GM03348 (cell line): ENCODE measurements around the gene KCNB1.
A peak's percentile ranks its signal among the peaks of the same experiment; 100 is the strongest.

Experiments
- DNase-seq: peaks from one replicate; pipeline ENCODE4 v3.0.0; 2012; ENCODE audit warnings: low spot score

KCNB1 gene

DNA sequence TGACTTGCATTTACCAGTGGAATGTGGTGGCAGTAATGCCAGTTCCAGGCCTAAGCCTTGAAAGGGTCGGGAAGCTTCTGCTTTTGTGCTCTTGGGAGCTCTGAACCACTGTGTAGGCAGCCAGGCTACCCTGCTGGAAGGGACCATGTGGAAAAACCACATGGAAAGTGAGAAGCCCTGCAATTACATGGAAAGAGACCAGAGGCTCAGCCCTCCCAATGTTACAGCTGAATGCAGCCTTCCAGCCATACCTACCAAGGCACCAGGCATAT, 14.9 kb upstream of the KCNB1 start:
- no peak for DNase-seq

DNA sequence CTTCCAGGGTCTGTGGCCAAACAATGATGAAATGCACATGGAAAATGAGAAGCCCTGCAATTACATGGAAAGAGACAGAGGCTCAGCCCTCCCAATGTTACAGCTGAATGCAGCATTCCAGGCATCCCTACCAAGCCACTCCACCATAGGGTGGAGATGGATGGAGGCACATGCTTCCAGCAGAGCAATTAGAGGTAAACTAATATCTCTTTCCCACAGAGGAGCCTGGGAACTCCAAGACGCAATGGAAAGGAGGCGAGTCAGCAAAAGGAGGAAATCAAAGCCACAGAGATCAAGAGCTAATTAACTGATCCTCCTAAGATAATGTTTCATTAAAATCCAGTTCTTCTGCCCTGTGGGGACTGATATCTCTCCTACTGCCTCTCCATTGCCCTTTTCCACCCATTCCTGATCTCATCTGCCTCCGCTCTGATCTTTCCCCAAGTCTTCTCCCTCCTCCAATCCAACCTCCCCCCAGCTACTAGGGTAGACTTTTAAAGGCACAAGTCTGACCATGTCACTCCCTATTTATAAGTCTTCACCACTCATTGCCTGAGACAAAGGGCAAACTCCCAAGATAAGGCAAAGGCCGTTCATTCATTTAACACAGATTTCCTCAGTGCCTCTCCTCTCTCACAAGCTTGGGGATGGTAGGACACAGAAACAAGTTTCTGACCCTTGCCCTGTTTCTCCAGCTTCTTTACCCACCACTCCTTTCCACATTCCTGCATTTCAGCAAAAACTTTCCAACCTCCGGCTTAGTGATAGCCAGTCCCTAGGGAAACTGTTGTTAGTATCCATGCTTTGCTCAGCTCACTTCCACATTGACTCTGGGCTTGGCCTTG, 14.3 kb upstream of the KCNB1 start:
- DNase-seq: no peak

DNA sequence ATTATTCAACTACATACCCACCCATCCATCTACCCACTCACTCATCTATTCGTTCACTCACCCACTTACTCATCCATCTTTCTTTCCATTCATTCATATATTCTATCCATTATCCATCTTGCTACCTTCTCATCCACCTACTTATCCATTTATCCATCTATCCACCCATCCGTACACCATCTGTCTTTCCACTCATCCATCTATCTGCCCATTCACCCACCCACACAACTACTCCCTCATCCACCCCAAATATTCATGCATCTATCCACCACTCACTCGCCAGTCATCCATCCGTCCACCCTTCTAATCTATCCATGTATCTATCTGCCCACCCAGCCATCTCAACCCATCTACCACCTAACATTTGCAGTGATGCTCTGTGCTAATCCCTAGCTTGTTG, 13.6 kb upstream of the KCNB1 start:
- no peak for DNase-seq

DNA sequence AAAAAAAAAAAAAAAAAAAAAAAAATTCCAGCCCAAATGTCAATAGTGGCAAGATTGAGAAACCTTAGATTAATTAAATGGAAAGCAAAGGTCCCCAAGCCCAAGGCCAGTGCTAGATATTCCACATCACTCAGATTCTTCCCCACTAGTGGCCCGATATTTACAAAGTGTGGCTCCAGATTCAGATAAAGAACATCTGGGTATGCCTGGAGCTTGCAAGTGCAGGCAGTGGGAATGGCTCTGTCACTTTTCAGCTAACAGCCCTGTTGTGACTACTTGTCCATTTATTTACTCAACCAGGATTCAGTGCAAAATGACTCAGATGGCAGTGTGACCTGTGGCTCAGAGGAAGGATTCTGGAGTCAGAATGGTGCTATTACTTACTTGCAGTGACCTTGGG, 8.2 kb upstream of the KCNB1 start:
- no peak for DNase-seq

DNA sequence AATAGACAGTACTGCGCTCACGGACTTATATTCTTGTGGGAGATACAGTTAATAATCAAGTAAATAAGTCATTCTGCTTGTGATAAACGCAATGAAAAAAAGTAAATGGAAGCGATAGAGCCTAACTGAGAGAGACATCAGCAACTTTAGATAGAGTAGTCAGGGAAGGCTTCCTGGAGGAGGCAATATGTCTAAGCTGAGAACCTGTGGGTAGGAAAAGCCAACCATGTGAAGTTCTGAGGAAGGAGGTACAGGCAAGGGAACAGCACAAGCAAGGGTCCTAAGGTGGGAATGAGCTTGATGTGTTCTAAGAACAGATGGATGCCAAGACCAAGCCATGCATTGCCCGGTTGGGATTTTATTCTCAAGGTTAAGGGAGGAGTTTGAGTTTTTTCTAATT, 7.2 kb upstream of the KCNB1 start:
- no peak for DNase-seq

DNA sequence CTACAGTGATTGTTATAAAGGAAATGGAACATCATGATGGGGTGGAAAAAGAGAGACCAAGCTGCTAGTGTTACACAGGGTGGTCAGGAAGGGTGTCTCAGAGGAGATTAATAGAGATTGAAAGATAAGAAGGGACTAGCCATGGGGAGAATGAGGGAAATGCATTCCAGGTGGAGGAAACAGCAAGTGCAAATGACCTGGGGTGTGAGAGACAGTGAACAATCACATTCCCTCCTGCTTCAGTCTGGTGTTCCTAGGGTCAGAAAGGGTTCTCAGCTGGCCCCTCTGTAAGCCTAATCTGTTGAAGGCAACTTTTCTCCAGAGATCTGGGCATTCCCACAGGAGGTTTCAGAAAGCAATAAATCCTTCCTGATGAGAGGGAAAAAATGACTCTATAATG, 3.6 kb upstream of the KCNB1 start:
- no peak for DNase-seq

DNA sequence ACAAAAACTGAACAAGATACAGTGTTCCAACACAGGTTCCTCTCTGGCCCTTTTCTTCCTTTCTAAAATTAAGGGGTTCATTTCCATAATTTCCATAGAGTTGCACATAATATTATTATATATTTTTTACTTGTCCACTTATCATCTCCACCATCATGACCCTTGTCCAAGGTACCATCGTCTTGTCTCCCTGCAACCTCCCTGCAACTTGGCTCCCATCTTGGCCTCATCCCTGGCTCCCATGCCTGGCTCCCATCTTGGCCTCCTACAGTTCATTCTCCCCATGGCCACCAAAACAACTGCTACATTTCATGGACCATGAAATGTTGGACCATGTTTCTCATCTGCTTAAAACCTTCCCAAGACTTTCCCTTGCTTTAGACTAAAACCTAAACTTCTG, 3.1 kb upstream of the KCNB1 start:
- DNase-seq: no peak

DNA sequence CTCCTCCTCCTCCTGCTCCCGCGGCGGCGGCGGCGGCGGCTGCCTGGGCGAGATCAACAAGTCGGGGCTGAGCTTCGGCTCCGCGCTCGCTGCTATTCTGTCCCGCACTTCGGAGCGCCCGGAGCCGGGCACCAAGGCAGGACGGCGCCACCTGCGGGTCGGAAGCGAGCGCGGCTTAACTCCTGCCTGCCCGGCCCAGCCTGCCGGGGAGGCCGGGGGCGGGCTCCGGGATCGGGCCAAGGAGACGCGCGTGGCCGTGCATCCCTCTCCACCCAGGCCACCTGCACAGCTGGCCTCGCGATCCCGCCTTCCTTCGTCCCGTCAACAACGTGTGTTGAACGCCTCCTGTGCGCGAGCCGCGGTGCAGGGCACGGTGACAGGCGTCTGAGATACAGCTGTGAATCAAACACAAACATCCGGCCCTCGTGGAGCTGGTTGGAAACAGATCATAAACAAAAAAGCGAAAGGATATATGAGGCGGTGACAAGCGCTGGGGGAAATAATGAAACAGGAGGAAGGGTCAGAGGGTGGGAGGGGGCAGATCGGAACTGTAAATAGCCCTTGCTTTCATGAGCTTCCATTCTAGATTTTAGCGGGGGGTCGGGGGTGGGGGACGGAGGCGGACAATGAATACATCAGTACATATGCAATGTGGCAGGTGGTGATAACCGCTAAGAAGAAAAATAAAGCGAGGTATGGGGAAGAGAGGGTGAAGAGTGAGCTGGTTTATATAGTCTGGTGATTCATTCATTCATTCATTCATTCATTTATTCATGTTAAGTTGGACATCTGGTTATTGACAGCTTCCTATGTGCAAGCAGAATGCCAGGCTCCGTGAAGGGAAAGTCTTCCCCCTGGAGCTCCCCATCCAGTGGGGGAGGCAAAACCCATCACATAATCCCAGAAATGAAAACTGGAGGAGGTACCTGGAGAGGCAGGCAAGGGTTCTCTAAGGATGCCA, 2.0 kb upstream of the KCNB1 start:
- DNase-seq: peak; percentile 89

DNA sequence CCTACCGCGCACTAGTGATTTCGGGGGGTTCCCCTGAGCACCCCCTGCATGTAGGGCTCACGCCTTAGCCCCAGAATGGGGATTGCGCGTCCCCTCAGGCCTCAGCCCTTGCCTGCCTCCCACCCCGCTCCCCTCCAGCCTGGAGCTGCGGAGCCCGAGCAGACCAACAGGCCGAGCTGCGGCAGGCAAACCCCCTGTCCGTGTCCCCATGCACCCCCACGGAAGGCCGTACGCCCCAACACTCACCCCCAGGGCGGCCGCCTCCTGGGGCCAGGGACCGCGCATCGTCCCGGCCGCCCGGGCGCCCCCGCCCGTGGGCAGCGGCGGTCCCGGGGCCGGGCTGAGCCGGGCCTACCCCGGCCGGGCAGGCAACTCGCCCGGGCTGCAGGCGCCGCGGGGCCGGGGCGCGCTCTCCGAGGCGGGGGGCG, 1.2 kb upstream of the KCNB1 start:
- no peak for DNase-seq

DNA sequence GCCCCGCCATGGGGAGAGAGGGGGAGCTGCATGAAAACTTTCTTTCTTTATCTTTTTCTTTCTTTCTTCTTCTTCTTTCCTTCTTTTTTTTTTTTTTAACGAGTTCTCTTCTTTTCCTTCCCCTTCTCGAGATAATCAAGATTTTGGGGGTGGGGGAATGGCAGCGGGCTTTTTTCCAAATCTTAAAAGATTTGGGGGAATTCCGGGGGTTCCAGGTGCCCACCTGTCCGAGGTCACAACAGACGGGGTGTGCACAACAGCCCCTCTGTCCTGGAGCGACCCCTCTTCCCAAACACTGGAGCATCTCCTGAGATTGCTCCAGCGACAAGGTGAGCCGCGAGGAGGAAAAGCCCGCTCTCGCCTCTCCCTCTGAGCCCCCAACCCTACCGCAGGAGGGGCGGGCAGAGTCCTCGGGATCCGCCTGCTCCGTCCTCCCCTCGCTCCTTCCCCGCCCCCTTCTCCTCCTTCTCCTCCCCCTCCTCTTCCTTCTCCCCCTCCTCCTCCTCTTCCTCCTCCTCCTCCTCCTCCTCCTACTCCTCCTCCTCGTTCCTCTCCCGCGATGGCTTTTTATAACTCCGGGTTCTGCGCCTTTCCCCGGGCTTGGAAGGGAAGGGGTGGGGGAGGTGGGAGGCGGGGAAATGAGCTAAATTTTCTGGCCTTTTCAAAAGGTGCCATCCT, 689 bp upstream of the KCNB1 start:
- DNase-seq: no peak

DNA sequence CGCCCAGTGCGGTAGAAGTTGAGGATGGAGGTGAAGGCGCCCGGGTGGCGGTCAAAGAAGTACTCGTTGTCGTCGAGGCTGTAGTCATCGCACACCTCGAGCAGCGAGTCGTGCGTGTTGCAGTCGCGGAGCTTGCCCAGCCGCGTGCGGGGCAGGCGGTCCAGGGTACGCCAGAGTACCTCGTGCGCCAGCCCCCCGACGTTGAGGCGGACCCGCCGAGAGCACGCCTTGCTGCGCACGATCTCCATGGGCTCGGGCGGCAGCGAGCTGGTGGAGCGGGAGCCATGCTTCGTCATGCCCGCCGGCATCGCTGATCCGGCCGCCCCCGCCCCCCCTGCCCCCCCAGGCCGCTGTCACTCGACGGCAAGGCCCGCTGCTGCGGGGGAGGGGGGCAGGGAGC, 295 bp downstream of the KCNB1 start:
- DNase-seq: no peak

DNA sequence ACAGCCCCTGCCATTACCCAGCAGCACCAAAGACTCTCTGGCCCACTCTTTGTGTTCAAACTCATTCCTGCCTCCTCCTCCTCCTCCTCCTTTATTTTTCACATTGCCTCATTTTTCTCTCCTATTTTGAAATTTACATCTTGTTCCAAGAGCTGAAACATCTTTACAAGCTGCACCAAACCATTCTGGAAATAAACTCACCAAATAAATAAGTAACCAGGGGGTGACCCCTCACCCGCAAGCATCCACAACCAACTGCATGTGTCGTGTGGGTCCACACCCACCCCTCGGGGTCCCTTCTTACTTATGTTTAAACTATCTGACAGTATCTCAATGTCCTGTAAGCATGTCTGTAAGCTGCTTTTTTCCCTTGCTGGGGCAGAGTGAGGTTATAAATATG, 1.4 kb downstream of the KCNB1 start:
- DNase-seq: no peak

DNA sequence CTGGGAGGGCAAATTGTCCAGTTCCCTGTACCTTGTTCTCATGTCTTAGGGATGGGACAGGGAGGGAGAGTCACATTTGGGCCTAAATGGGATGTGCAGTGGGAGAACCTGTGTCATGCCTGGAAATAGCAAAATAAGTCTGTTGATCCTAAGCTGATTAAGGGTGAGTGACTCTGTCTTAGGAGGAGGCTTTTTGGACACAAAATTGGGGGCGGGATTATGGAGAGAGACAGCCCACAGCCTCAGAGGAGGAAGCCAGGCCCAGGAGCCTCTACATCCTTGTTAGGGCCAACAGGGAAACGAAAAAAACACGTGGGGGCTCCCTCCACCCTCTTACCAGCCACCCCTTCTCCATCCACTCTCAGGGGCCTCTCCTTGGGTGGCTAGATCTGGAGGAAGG, 2.2 kb downstream of the KCNB1 start:
- DNase-seq: no peak

DNA sequence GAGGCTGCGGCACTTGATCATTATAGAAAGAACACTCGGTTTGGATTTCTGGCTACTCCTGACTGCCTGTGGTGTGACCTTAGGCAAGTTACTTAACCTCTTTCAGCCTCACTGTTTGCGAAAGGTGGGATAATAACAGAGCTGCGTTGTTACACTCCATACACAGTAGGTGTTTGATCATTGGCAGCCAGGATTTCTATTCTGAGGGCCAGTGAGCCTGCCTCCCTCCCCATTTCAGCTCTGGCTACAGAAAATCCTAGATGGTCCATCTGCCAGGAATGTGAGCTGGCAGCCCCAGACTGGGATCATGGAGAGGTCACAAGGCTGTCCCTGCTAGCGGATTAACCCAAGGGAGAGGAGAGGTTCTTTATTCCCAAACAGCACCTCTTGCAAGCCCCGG, 2.7 kb downstream of the KCNB1 start:
- no peak for DNase-seq

DNA sequence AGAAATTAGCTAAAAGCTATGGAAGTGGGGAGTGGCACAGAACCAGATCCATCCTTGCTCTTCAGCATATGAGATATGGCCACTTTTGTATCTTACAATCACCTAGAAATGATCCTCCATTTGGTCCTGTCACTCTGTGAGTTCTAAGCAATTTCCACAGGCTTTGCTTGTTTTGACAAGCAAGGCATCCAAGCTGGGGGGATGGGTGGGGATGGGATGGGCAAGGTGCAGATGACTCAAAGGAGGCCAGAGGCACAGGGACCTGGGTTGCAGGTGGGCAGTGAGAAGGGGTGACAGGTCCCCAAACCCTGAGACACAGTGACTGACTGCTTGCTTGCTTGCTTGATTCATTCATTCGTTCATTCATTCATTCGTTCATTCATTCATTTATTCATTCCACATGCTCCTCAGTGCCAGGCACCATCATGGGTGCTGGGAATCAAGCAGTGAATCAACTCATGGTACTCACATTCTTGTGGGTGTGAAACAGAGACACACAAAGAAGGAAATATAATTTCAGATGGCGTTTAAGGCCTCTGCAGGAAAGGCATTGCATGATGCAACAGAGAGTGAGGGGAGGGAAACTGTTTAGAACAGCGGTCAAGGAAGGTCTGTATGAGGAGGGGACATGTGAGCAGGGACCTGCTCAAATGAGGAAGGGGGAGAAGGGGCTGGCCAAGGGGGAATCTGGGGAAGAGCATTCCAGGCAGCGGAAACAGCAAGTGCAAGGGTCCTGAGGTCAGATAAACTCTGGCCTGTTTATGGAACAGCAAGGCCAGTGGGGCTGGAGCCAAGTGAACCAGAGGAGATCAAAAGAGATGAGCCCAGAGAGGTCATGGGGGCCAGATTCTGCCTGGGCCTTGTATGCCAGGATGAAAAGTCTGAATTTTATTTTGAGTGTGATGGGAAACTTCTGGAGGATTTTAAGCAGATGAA, 3.4 kb downstream of the KCNB1 start:
- DNase-seq: no peak

DNA sequence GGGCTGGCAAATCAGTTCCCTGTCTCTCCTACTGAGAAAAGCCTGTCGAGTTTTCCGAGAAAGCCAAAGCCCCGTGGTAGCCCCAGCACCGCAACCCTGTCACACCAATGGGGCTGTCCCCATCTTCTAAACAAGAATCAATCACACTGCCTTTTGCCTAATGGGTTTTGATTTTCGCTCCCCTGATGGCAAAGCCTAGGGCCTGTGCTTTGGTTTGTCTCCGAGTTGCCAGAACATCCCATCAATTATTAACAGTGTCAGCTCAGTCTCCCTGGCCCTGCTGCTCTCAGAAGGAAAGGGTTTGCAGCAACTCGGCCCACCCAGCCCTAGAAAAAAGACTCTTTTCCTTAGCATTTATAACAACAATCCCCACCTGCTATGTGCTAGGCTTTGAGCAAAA, 4.2 kb downstream of the KCNB1 start:
- DNase-seq: no peak

DNA sequence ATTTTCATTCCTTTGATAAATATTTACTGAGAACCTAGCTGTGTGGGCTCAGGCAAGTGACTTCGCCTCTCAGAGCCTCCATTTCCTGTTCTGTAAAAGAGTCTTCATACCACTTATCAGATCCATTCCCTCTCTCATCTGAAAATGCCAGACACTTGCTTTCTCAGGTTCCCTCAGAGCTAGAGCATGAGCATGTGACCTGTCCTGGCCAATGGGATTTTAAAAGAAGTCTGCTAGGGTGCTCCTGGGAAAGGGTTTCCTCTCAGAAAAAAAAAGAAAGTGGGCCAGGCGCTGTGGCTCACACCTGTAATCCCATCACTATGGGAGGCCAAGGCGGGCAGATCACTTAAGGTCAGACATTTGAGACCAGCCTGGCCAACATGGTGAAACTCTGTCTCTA, 5.3 kb downstream of the KCNB1 start:
- no peak for DNase-seq

DNA sequence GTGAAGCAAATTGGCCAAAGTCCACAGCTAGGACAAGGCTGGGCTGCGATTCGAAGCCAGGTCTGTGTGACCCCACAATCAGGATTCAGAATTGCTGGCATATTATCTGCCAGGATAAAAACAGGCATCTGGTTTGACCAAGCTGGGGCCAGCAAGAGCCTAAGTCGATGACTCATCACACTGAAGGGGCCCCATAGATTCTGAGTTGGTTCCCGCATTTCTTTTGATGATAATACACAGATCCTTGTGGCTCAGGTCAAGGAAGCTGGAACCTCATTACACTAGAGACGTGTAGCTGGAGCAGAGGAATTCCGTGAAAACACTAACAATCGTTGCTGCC, 6.5 kb downstream of the KCNB1 start:
- DNase-seq: no peak

DNA sequence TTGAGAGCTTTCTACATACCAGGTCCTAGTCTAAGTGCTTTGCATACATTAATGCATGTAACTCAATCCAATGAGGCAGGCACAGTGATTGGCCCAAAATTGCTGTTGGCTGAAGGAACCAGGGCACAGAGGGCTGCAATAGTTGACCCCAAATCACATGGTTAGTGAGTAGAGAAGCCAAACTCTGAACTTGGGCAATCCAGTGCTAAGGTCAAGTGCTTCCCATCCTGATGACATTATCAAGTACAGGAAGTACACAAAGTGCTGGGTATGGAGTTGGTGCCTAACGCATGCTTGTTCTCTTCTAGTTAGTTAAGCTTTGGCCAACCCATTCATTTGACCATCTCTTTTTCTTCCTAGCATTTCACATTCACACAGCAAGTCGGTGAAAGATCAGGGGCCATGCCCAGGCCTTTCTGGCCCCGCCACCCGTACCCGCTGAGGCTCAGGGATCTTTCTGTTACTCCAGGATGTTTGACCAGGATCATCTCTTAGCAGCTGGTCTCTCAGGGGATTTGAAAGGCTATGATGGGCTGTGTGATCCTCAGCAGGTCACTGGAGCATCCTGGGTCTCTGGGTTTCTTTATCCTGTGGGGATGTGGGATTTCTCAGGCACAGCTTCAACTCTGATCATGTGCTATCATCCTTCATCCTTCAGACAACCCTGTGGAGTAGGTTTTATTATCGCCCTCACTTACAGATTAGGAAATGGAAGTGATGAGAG, 7.0 kb downstream of the KCNB1 start:
- no peak for DNase-seq

DNA sequence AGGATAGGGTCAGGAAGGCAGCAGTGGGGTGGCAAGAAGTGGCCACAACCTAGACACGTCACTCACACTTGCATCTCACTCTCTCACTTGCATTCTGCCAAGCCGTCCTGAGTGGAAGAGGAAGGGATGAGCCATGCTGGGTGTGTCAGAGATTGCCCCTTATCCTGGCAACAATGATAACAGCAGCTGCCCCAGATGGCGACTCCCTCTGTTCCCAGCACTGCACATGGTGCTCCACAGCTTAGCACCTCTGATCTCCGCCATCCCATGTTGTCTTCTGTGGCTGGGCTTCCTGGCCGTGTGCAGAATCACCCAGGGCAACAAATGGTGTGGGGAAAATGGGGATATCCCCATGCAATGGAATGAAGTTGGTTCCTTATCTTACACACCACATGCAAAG, 11.1 kb downstream of the KCNB1 start:
- DNase-seq: no peak

DNA sequence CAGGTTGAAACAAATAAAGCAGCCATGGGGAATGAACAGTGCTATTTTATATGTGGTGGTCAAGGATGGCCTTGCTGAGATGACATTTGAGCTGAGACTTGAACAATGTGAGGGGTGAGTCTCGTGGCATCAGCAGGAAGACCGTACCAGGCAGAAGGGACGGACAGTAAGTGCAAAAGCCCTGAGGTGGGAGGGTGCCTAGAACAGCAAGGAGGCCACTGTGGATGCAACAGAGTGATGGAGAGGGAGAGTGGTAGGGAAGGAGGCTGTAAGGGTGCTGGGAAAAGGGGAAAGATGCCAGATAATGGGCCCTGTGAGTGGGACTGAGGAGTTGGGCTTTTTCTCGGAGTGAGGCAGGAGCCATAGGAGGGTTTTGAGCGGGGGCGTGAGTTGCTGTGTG, 11.5 kb downstream of the KCNB1 start:
- DNase-seq: no peak
